CD4-positive, alpha-beta T cell treated with Interleukin-17A for 4 hours (primary cell): ENCODE data around the gene RPS3.
"Not testable (repeated sequence)": the region's sequence is repeated elsewhere in the genome, so short reads cannot be mapped to it uniquely, and the experiment has no call there.

Source experiments
- DNase-seq: peaks from one replicate; pipeline ENCODE4 v3.0.0-alpha.2; 2020; ENCODE audit warnings: mixed read lengths

RPS3 gene

GRCh38 chr11:75399344-75400145 lies at the start of gene RPS3:
Gene RPS3 (plus strand): TSS chr11:75399518. CDS start chr11:75399548, 30 bp downstream.
- peak; percentile 88 for DNase-seq

DNA sequence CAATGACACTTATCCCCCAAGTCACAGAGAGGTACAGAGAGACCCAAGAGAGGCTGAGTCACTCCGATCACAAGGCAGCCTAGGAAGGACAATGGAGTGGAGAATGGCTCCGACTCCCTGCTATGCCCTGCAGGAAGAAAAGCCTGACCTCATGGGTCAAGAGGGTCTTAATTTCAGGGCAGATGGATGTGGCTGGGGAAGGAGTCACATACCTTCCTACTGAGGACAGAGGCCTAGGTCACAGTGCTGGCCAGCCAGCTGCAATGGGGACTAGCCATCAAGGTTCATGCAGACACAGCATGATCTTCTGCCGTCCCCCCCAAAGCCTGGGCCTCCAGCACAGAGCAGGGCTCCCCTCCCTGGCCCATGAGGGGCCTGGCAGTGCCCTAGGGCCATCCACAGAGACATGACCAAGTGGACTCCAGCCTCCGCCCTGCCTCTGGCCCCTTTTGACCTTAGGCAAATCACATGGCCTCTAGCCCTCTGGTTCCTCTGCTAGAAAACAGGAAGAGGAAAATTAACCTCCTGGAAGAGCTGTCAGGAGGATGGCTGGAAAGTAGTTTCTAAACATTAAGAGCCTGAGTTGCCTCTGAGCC lies 49.7 kb upstream of the RPS3 start:
- no peak for DNase-seq

- no peak for DNase-seq
Measured at GRCh38 chr11:75350122-75350742, 49.1 kb upstream of the RPS3 start.

DNA sequence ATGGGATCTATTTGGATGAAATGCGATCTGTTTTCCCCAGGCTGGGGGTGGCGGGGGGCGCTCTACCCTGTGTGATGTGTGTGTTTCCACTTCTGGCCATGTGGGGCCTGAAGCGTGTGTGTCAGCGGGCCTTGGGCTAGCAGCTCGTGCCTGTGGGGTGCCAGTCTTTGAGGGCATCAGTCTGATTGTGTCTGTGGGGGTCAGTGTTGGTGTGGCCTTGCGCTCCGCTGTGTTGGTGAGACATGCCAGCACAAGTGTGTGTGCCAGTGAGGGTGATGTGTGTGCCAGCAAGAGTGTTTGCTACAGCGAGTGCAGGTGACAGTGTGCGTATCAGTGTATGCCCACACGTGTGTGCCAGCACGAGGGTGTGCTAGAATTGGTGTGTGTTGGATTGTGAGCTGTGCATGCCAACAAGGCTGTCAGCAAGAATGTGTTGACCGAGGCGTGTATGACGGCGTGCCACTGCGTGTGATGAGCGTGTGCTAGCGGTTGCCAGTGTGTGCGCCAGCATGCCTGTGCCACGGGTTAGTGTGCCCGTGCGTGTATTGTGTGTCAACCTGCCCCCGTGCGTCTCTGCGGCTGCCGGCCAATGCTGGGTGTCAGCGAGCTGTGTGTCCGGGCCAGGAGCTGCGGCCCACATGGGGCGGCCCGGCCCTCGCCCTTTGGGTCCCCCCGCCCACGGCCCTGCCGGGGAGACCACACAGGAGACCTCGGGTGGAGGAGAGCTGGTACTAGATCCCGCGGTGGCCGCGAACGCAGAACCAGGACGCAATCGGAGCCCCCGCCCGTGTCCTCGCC lies 48.4 kb upstream of the RPS3 start:
- peak; percentile 61 for DNase-seq

DNA sequence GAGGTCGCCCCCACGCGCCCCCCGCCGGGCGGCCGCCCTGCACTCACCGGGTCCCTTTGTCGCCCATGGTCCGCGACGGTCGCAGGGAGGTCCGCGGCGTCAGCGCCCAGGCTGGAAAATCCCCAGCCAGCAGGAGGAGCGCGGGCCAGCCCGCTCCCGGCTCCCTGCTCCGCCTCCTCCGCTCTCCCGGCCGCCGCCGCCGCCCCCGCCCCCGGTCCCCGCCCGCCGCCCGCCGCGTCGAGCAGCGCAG lies 47.9 kb upstream of the RPS3 start, which contains the start of gene ARRB1:
Gene ARRB1 (minus strand): TSS at position 121 of the 250 bp plus-strand sequence. CDS start 54 bp downstream, at position 67.
- no peak for DNase-seq

- peak; percentile 72 for DNase-seq
Measured at GRCh38 chr11:75351791-75352587, 47.3 kb upstream of the RPS3 start.

DNA sequence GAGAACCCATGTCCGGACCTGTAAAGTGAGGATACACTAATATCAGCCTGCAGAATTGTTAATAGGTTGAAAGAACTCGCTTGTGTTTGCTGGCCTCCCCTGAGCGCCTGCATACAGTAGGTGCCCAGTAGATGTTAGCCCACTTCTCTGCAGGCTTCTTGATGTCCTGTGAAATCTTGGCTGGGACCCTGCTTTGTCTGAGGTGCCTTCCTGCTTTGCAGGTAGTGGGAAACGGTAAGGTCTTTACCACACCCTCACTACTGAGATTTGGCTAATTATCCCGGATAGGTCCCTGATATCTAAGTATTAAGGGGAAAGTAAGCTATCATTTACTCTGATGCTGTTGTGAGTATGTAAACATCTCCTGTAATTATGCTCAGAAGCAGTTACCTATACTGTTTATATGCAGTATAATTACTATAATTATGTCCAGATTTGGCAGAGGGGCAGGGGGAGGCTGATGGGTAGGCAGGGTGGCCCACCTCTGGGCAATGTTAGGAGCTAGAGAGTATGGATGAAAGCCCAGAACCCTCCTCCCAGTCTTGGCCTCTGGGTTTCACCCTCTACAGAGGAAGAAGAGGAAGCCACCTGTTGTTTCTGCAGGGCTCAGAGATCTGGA lies 46.6 kb upstream of the RPS3 start:
- no peak for DNase-seq

GRCh38 chr11:75355051-75355450 lies 44.3 kb upstream of the RPS3 start:
- no peak for DNase-seq

DNA sequence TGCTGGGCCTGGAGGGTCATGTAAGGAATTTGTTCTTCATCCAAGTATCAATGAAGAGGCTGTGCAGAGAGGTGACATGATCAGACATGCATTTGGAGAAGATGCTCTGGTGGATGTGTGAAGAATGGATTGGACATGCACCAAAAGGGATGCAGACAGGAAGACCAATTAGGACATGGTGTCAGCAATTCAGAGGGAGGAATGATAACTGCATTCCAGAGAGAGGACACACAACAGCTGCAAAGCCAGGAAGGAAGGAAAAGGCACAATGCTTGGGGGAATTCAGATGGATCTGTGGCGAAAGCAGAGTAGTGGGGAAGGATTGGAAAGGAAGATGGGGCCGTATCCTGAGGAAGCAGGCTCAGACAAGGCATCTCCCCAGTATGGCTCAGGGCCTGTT lies 42.7 kb upstream of the RPS3 start:
- no peak for DNase-seq

GRCh38 chr11:75362285-75362684 lies 37.0 kb upstream of the RPS3 start:
- not testable (repeated sequence) for DNase-seq

DNA sequence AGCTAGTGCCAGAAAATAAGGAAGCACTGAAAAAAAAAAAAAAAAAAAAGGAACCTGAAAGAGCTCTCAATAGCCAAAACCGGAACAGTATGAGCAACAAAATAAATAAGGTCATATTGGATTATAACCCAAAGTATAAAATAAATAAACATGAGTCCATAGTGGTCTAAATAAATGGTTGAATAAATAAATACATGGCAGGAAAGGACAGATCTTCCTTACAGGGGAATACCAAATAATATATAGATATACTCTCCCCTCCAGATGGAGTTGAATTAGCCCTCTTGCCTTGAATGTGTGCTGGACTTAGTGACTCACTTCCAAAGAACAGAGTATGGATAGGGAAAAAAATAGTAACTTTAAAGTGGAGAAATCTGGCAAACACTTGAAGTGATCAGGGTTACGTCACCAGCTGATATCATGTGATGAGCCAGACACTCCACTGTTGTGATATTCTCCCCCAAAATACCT lies 33.6 kb upstream of the RPS3 start:
- no peak for DNase-seq

DNA sequence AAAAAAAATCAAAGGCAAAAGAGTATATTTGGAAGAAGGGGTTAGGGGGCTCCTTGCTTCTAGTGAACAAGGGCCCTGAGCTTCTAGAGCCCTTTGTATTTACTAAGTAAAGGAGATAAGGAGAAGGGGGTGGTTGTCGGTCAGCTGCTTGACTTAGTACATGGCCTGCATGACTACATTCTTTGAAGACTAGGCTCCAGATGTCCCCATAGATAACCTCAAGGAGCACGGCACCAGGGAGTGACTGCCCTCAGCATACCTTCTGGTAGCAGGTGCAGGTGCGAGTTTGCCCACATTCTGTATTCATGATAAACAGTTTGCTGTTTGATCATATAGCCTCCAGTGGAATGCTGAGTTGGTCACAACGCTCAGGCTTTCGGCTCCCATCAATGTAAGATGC lies 32.5 kb upstream of the RPS3 start:
- DNase-seq: not testable (repeated sequence)

DNA sequence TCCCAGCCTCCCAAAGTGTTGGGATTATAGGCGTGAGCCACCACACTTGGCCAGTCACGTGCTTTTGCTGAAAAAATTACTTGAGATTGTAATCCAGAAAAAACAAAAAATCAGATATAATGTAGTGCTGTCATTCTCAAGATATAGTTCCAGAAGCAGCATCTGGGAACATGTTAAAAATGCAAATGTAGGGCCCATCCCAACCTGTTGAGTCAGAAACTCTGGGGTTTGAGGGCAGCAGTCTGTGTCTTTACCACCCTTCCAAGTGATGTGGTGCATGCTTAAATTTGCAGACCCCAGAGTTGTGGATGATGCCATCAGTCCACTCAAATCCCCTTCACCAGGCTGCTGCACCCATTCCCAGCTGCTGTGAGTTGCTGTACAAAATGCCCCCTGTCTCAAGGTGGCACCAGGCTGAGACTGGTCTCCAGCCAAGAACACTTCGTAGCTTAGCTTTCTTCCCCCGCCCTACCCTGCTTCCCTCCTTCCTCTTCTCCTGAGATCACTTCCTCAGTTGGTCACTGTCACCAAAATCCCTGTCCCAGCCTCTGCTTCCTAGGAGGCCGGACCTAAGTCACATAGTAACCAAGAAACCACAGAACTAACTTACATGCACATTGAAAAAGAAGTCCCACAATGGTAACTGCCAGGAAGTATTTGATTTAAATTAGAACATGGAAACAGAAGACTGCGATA lies 29.6 kb upstream of the RPS3 start:
- no peak for DNase-seq

- DNase-seq: no peak
Measured at GRCh38 chr11:75371949-75372876, 27.1 kb upstream of the RPS3 start.

GRCh38 chr11:75373201-75373600 lies 26.1 kb upstream of the RPS3 start:
- DNase-seq: no peak

DNA sequence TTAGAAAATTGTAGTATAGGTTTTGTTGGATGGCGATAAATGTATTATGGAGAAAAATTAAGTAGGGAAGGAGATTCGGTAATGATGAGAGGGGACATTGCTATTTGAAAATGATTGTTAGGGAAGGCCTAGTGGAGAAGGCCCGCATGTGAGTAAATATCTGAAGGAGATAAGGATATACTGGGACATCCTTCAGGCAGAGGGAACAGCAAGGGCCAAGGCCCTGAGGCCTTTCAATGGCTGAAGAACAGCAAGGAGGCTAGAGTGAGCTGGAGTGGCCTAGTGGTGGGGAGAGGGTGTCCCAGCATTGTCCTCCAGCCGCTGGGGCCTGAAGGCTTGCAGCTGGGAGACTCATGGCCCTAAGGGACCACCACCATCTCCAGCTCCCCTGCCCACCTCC lies 24.7 kb upstream of the RPS3 start:
- no peak for DNase-seq

DNA sequence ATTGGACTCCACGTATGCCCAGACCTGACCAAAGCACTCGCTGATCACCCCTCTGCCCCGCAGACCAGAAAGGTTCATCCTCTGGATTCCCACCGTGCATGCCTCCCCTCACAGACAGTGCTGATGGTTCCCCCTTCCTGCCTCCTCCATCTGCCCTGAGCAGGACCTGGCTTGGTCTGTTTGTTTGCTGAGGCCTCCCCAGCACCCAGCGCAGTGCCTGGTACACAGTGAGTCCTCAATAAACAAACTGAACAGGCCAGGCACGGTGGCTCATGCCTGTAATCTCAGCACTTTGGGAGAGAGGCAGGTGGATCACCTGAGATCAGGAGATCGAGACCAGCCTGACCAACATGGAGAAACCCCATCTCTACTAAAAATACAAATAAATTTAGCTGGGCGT lies 23.7 kb upstream of the RPS3 start:
- DNase-seq: no peak

DNA sequence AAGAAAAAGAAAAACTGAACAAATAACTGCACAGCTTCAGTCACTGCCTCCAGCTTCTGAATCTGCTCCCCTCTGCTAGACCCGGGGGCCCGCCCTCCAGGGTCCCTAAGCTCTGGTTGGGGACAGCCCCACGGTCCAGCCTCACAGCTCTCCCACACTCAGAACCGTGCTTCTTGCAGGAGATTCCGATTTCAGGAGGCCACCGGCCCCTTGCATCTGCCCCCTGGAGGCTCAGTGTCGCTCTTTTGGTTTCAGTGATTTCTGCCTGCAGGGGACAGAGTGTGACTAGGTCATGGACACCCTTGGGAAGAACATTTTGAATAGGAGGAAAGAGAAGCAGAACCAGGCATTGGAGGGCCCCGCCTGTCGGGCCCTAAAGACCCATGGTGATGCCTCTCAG lies 23.1 kb upstream of the RPS3 start:
- no peak for DNase-seq

DNA sequence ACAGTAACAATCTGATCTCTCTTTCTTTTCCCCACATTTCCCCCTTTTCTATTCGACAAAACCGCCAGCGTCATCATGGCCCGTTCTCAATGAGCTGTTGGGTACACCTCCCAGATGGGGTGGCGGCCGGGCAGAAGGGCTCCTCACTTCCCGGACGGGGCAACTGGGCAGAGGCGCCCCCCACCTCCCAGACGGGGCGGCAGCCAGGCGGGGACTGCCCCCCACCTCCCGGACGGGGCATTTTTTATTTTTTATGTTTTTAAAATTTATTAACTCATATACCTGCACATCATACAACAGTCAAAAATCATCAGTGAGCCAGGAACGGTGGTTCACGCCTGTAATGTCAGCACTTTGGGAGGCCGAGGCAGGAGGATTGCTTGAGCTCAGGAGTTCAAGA lies 20.5 kb upstream of the RPS3 start:
- not testable (repeated sequence) for DNase-seq

- no peak for DNase-seq
Measured at GRCh38 chr11:75380245-75380644, 19.1 kb upstream of the RPS3 start.
